Stimulated activated CD4-positive, alpha-beta T cell treated with anti-CD3 and anti-CD28 coated beads, Interleukin-2, amount 100 ng/mL, for 24 hours (primary cell): ENCODE results near the gene CYTH3.
"Not testable (repeated sequence)": the region's sequence is repeated elsewhere in the genome, so short reads cannot be mapped to it uniquely, and the experiment has no call there.

Experiments
- DNase-seq, 2 donors: peaks; one replicate each; pipeline ENCODE4 v3.0.0-alpha.2; 2020

The CYTH3 gene

GRCh38 chr7:6228361-6229229 lies 43.8 kb downstream of the CYTH3 start:
- no peak for DNase-seq

GRCh38 chr7:6227294-6227846 lies 45.1 kb downstream of the CYTH3 start:
- DNase-seq, result no peak

- no peak for DNase-seq
Measured at GRCh38 chr7:6226194-6226799, 46.1 kb downstream of the CYTH3 start.

- not testable (repeated sequence) for DNase-seq
Measured at GRCh38 chr7:6223411-6223810, 49.0 kb downstream of the CYTH3 start.

GRCh38 chr7:6223010-6223409 lies 49.4 kb downstream of the CYTH3 start:
- DNase-seq, result not testable (repeated sequence)

GRCh38 chr7:6221340-6222319 lies 50.8 kb downstream of the CYTH3 start:
- peak; percentile 21 to 56 for DNase-seq

GRCh38 chr7:6218329-6218728 lies 54.1 kb downstream of the CYTH3 start:
- DNase-seq, result no peak

- DNase-seq, result no peak
Measured at GRCh38 chr7:6212008-6212407, 60.4 kb downstream of the CYTH3 start.

DNA sequence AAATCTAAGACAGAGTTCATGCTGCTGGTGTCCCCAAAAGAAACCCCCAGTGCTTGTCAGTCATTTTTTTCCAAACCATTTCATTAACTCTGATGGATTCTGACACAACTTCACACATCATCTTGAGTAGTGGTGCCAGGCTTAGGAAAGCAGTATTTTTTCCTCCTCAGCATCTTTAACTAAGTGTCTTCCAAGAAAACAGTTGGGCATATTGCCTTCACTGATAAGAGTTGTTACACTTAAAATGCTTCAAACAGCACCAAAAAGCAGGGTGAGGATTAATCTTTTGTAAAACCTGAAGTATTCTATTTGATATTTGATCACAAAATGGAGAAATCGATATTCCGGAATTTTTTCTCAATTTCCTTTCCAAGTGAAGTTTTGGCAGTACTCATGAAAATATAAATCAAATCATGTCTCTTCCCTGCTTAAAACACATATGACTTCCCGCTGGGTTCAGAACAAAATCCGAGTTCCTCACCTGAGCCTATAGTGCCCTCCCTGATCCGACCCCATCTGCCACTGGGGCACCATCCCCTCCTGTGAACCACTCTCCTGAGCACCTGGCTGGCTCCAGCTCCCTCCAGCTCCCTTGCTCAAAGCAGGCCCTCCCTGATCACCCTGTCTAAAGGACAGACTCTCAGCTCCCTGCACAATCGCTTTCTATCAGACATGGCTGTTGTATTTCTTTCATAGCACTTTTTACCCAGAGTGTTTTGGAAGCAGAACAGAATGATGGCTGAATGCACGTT lies 61.6 kb downstream of the CYTH3 start:
- DNase-seq, result no peak

DNA sequence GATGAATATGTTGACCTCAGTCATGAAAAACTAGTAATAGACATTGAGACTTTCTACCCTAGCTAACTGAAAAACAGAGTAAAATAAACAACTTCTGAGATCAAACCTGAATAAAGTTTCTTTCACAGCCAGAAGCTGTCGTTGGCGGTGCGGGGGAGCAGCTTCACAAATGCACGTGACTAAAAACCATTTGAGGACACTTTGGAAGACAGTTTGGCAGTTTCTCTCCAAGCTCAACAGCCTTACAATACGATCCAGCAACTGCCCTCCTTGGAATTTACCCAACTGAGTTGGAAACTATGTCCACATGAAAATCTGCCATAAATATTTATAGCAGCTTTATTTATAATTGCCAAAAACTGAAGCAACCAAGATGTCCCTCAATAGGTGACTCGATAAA lies 63.1 kb downstream of the CYTH3 start:
- DNase-seq, result no peak

- DNase-seq, result no peak
Measured at GRCh38 chr7:6208573-6209328, 63.7 kb downstream of the CYTH3 start.

DNA sequence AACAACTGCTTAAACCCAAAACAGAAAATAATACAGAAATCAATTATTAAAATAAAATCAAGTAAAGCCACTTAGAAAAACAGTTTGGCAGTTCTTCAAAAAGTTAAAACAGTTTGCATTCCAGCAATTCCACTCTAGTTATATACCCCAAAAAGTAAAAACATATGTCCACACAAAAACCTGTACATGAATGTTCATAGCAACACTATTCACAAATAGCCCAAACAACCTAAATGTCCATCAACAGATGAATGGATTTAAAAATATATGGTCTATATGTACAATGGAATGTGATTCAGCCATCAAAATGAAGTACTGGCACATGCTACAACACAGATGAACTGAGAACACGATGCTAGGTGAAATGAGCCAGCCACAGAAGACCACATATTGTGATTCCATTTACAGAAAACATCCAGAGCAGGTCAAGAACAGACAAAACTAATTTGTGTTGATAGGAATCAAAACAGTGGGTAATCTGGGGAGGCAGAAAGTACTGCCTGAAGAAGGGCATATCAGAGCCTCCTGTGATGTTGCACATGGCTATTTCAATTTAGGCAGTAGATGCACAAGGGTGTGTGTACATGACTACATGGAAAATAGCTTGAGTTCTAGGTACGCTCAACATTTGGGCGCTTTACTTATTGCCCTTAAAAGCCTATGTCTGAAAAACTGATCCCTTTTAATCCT lies 66.3 kb downstream of the CYTH3 start:
- no peak for DNase-seq

DNA sequence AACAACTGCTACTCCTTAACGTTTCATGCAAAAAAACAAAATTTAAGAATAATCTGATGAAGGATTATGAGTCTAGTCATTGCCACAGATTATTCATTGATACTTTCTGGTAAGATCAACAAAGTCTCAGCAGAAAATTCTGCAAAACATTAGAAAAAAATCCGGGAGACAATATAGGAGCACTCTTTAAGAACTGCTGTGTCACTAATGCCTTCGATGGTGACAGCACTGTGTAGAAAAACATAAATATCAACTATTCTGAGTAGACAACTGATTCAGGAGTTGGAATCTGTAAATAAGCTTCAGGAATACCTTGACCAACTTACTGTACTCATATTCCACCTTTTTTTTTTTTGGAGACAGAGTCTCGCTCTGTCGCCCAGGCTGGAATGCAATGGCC lies 69.0 kb downstream of the CYTH3 start:
- no peak for DNase-seq

GRCh38 chr7:6202117-6202516 lies 70.3 kb downstream of the CYTH3 start:
- DNase-seq, result no peak

GRCh38 chr7:6200971-6201370 lies 71.5 kb downstream of the CYTH3 start:
- DNase-seq, result no peak

DNA sequence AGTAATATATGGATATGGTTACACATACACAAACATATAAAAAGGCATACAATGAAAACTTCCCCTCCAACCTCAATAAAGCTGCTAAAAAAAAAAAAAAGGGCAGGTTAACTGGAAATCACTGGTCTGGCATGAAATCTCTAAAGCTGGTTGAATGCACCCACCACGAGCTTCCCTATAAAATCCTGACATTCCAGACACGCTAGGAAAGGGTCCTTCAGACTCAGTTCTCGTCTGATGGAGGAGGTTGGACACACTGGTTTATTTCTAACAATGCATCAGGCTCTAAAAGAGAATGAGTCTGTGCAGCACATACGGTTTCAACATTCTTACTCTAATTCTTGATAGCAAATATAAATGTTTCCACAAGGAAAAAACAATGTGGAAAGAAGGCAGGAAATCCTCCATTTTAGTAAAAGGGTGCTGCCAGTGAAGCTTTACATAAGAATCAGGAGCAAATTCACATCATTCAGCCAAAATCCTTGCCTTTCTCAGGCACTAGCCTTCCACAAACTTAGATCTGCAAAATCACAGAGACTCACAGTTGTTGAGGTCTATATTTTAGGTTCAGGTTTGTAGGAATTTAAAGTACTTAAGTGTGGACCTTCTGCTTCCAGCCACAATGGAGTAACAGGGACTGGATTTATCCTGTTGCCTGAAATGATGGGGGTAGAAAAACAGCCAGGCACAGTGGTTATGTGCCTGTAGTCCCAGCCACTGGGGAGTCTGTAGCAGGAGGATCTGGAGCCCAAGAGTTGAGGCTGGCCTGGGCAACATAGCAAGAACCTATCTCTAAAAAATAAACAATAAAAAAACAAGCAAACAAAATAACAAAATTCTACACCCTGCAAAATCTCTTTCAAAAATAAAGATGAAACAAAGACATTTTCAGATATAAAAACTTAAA lies 73.5 kb downstream of the CYTH3 start:
- no peak for DNase-seq

GRCh38 chr7:6197801-6198551 lies 74.4 kb downstream of the CYTH3 start:
- no peak for DNase-seq

DNA sequence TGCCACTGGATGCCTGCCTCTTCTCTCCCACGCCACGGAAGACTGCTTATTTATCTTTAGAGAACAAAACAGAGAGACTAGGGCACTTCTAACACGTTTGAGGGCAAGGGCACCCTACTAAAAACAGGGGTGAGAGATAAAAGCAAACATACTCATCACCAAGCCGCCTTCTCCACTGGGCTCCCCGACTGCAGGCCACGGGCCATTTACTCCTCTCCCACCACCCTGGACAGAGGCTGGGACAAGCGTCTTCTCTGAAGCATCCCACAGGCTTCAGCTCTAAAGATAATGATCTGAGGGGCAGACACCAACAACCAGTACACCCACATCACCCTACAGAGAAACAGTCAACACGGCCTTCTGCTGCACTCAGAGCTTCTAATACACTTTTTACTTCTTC lies 78.7 kb downstream of the CYTH3 start:
- no peak for DNase-seq

- not testable (repeated sequence) for DNase-seq
Measured at GRCh38 chr7:6190563-6190962, 81.9 kb downstream of the CYTH3 start.
